GM19397 (cell line): Measurements from ENCODE around the gene MTF2.
"Not testable (repeated sequence)": the region's sequence is repeated elsewhere in the genome, so short reads cannot be mapped to it uniquely, and the experiment has no call there.

ENCODE experiments used
- ATAC-seq: cut with Tn5 transposase; IDR thresholded peaks from one replicate; pipeline ENCODE4 v1.9.1; 2021; ENCODE audit warnings: mild to moderate bottlenecking, moderate library complexity; ENCODE audit not compliant: unreplicated experiment

MTF2 gene

DNA sequence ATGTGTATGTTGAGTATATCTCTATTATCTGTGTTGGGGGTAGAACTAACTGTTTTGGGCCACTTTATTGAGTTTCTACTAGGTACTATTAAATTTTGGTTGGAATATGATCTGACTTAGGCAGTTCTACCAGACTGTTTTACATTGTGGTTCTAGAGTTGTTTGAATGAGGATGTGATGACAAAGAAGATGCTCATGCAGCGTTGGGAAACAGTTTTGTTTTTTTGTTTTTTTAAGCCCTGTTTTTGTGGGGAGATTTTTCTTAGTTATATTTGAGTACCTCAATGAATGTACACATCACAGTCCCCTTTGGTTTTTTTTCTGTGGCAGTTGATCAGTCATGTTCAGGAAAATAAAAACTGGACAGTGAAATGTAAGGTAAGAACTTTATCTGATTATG lies 61.0 kb downstream of the MTF2 start:
- no peak for ATAC-seq

- no peak for ATAC-seq
Observed at GRCh38 chr1:93142161-93142560, 63.1 kb downstream of the MTF2 start.

DNA sequence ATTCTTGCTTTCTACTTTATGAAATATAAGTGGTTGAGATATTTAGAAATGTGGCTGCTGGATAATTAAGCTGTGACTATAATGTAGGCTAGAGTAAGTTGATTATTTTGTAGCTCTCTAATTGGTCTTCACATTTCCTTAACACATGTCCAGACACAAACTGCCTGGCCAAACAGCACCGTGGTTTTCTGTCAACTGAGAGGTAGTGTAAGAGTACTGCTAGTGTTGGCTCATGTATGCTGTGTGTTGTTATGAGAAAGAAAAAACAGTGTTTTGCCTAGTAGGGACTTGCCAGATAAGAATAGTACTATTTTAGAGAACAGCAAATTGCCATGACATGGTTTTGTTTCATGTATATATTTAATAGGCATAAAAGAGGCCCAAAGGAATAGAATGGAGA lies 64.1 kb downstream of the MTF2 start:
- no peak for ATAC-seq

DNA sequence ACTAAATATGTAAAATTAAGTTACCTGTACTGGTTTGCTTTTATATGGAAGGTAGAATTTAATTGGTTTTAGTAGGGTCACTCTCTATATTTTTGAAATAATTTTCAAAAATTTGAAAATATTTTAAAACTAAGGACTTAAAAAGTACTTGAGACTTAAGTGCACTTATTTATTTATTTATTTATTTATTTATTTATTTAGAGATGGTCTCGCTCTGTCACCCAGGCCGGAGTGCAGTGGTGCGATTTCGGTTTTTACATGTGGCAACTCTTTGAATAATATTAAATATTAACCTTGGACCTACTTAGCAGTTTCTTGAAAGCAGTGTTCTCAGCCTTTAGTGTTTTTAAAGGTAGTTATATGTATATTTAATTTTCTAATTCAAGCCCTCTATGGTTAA lies 64.7 kb downstream of the MTF2 start:
- ATAC-seq: no peak

GRCh38 chr1:93148001-93148400 lies 68.9 kb downstream of the MTF2 start:
- no peak for ATAC-seq

GRCh38 chr1:93150729-93151128 lies 71.6 kb downstream of the MTF2 start:
- no peak for ATAC-seq

DNA sequence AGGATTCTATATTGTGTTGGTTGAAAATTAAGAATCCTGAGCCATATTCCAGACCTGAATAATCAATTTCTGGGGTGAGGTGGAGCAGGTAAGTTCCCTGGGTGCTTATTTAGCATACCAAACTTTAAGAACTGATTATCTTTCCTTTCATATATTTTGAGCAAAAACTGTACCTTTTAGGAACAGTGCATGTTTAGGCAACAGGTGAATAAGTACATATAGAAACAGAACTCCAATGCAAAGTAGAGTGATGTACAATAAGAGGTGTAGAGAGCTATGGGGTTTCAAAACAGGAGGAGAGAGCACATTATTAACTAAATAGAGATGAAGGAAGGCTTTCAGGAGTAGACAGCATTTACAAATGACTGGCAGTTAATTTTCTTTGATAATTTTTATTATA lies 72.4 kb downstream of the MTF2 start:
- ATAC-seq: no peak

- no peak for ATAC-seq
Observed at GRCh38 chr1:93152835-93153234, 73.8 kb downstream of the MTF2 start.

DNA sequence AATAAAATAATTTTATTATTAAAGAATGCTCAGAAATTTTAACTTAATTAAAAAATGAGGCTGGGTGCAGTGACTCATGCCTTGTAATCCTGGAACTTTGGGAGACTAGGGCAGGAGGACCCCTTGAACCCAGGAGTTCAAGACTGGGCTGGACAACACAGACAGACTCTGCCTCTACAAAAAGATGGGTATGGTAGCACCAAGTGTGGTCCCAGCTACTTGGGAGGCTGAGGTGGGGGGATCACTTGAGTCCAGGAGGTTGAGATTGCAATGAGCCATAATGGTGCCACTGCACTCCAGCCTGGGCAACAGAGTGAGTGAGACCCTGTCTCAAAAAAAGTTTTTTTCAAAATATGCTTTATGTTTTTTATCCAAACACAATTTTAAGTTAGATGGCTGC lies 75.8 kb downstream of the MTF2 start:
- ATAC-seq: no peak

DNA sequence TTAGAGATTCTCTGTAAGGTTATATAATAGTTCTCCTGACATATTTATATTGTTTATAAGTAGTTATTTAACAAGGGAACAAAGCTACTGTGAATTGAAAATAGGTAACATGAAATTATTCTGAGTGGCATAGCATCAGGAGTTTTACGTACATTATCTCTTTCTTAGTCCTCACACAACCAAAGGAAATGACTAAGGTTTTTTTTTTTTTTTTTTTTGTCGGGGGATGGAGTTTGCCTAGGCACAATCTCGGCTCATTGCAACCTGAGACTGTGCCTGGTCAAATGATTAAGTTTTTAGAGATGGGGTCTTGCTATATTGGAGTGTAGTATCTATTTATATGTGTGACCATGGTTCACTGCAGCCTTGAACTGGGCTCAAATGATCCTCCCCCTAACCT lies 76.3 kb downstream of the MTF2 start:
- no peak for ATAC-seq

GRCh38 chr1:93159337-93159736 lies 80.3 kb downstream of the MTF2 start:
- no peak for ATAC-seq

DNA sequence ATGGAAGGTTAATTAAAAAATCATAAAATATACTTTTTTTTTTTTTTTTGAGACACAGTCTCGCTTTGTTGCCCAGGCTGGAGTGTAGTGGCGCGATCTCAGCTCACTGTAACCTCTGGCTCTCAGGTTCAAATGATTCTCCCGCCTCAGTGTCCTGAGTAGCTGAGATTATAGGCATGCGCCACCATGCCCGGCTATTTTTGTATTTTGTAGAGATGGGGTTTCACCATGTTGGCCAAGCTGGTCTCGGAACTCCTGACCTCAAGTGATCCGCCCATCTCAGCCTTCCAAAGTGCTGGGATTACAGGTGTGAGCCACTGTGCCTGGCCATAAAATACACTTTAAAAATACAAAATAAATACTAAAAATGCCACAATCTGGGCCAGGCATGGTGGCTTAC lies 84.2 kb downstream of the MTF2 start:
- ATAC-seq: not testable (repeated sequence)

DNA sequence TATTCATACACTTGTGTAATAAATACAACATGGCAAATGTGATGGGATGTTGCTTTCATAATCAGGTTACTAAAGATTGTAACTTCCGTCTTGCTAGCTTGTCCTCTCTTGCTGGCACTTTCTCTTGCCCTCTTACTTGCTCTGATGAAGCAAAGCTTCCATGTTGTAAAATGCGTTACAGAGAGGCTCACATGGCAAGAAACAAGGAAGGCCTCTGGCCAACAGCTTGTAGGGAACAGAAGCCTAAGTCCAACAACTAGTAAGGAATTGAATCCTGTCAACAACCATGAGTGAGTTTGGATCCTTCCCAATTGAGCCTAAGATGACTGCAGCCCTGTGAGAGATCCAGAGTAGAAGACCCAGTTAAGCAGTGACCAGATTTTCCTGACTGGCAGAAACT lies 85.7 kb downstream of the MTF2 start:
- ATAC-seq: no peak

- not testable (repeated sequence) for ATAC-seq
Observed at GRCh38 chr1:93165895-93166294, 86.8 kb downstream of the MTF2 start.

- ATAC-seq: no peak
Observed at GRCh38 chr1:93167006-93167405, 87.9 kb downstream of the MTF2 start.

DNA sequence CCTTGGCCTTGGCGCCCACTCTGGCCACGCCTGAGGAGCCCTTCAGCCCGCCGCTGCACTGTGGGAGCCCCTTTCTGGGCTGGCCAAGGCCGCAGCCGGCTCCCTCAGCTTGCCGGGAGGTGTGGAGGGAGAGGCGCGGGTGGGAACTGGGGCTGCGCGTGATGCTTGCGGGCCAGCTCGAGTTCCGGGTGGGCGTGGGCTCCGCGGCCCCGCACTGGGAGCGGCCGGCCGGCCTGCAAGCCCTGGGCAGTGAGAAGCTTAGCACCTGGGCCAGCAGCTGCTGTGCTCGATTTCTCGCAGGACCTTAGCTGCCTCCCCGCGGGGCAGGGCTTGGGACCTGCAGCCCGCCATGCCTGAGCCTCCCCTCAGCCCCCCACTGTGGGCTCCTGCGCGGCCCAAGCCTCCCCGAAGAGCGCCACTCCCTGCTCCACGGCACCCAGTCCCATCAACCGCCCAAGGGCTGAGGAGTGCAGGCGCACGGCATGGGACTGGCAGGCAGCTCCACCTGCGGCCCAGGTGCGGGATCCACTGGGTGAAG lies 91.1 kb downstream of the MTF2 start:
- ATAC-seq: not testable (repeated sequence)

GRCh38 chr1:93171549-93172034 lies 92.5 kb downstream of the MTF2 start:
- ATAC-seq: no peak

GRCh38 chr1:93172778-93173177 lies 93.7 kb downstream of the MTF2 start:
- no peak for ATAC-seq

DNA sequence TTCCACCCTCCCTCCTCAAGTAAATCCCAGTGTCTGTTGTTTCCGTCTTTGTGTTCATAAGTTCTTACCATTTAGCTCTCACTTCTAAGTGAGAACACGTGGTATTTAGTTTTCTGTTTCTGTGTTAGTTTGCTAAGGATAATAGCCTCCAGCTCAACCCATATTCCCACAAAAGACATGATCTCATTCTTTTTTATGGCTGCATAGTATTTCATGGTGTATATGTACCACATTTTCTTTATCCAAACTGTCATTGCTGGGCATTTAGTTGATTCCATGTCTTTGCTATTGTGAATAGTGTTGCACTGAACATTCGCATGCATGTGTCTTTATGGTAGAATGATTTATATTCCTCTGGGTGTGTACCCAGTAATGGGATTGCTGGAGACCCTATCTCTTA lies 95.6 kb downstream of the MTF2 start:
- ATAC-seq: not testable (repeated sequence)

- no peak for ATAC-seq
Observed at GRCh38 chr1:93177991-93178390, 98.9 kb downstream of the MTF2 start.

DNA sequence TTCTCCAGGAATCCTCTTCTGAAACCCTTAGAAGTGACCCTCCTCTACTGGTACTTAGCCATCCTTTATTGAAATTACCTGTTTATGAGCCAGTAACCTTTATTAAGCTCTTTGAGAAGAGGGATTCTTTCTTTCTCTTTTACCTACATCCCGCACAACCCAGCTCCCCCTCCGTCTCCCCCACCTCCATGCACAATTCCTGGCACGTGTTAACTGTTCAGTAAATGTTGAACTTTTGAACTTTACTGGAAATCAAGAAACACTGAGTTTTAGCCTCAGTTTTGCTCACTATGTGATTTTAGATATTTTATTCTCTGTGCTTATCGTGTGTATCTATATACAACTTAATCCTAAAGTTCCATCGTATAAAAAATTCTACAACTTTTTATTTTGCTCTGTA lies 99.3 kb downstream of the MTF2 start:
- ATAC-seq: no peak

- peak; percentile 86 for ATAC-seq
Observed at GRCh38 chr1:93179886-93180722, 101.0 kb downstream of the MTF2 start, which contains the start of gene TMED5. TMED5 (minus strand) TSS chr1:93180413; CDS start chr1:93180242, 171 bp downstream.
